ENCODE data around the gene PCOLCE2.

The PCOLCE2 gene

GRCh38 chr3:142782616-142783015 lies 106.3 kb downstream of the PCOLCE2 start:
- no peak for TF ChIP-seq SIN3A (IDR thresholded peaks at IDR 0.05; ENCODE audit: borderline replicate concordance, insufficient read depth, low read length)
- TF ChIP-seq TAF1 (IDR thresholded peaks at IDR 0.05; ENCODE audit: borderline replicate concordance, insufficient read depth, low read length), result no peak
- no peak for TF ChIP-seq REST (IDR thresholded peaks at IDR 0.05; ENCODE audit: insufficient read depth in 1 of 2, low read depth in 2 of 2, low read length in 2 of 2)
- no peak for TF ChIP-seq POLR2AphosphoS5 (IDR thresholded peaks at IDR 0.05; ENCODE audit: low read depth, low read length)
- TF ChIP-seq FOXP2 (optimal IDR thresholded peaks at IDR 0.05; ENCODE audit: borderline replicate concordance, extremely low read depth, extremely low read length, insufficient read depth), result no peak

- TF ChIP-seq FOXP2 (optimal IDR thresholded peaks at IDR 0.05; ENCODE audit: borderline replicate concordance, extremely low read depth, extremely low read length, insufficient read depth) (no peak), SIN3A (IDR thresholded peaks at IDR 0.05; ENCODE audit: borderline replicate concordance, insufficient read depth, low read length) (no peak), POLR2AphosphoS5 (IDR thresholded peaks at IDR 0.05; ENCODE audit: low read depth, low read length) (no peak), REST (IDR thresholded peaks at IDR 0.05; ENCODE audit: insufficient read depth in 1 of 2, low read depth in 2 of 2, low read length in 2 of 2) (no peak), TAF1 (IDR thresholded peaks at IDR 0.05; ENCODE audit: borderline replicate concordance, insufficient read depth, low read length) (no peak)
These were observed 109.3 kb downstream of the PCOLCE2 start for GRCh38 chr3:142779591-142779990.

GRCh38 chr3:142778541-142778940 lies 110.3 kb downstream of the PCOLCE2 start:
- no peak for TF ChIP-seq FOXP2 (optimal IDR thresholded peaks at IDR 0.05; ENCODE audit: borderline replicate concordance, extremely low read depth, extremely low read length, insufficient read depth)
- no peak for TF ChIP-seq SIN3A (IDR thresholded peaks at IDR 0.05; ENCODE audit: borderline replicate concordance, insufficient read depth, low read length)
- no peak for TF ChIP-seq POLR2AphosphoS5 (IDR thresholded peaks at IDR 0.05; ENCODE audit: low read depth, low read length)
- TF ChIP-seq REST (IDR thresholded peaks at IDR 0.05; ENCODE audit: insufficient read depth in 1 of 2, low read depth in 2 of 2, low read length in 2 of 2), result no peak
- no peak for TF ChIP-seq TAF1 (IDR thresholded peaks at IDR 0.05; ENCODE audit: borderline replicate concordance, insufficient read depth, low read length)

GRCh38 chr3:142777927-142778326 lies 111.0 kb downstream of the PCOLCE2 start:
- TF ChIP-seq TAF1 (IDR thresholded peaks at IDR 0.05; ENCODE audit: borderline replicate concordance, insufficient read depth, low read length), result no peak
- TF ChIP-seq SIN3A (IDR thresholded peaks at IDR 0.05; ENCODE audit: borderline replicate concordance, insufficient read depth, low read length), result no peak
- TF ChIP-seq FOXP2 (optimal IDR thresholded peaks at IDR 0.05; ENCODE audit: borderline replicate concordance, extremely low read depth, extremely low read length, insufficient read depth), result no peak
- TF ChIP-seq POLR2AphosphoS5 (IDR thresholded peaks at IDR 0.05; ENCODE audit: low read depth, low read length), result no peak

GRCh38 chr3:142768338-142768737 lies 120.5 kb downstream of the PCOLCE2 start:
- TF ChIP-seq SIN3A (IDR thresholded peaks at IDR 0.05; ENCODE audit: borderline replicate concordance, insufficient read depth, low read length) (no peak), FOXP2 (optimal IDR thresholded peaks at IDR 0.05; ENCODE audit: borderline replicate concordance, extremely low read depth, extremely low read length, insufficient read depth) (no peak), POLR2AphosphoS5 (IDR thresholded peaks at IDR 0.05; ENCODE audit: low read depth, low read length) (no peak)

Data from PFSK-1 (cell line).